GM21786 (cell line): ENCODE results near the gene CDC42EP4.
"Not testable (repeated sequence)": the region's sequence is repeated elsewhere in the genome, so short reads cannot be mapped to it uniquely, and the experiment has no call there.

Experiments
- ATAC-seq: cut with Tn5 transposase; IDR thresholded peaks from one replicate; pipeline ENCODE4 v1.9.1; 2021; ENCODE audit not compliant: unreplicated experiment

The CDC42EP4 gene

DNA sequence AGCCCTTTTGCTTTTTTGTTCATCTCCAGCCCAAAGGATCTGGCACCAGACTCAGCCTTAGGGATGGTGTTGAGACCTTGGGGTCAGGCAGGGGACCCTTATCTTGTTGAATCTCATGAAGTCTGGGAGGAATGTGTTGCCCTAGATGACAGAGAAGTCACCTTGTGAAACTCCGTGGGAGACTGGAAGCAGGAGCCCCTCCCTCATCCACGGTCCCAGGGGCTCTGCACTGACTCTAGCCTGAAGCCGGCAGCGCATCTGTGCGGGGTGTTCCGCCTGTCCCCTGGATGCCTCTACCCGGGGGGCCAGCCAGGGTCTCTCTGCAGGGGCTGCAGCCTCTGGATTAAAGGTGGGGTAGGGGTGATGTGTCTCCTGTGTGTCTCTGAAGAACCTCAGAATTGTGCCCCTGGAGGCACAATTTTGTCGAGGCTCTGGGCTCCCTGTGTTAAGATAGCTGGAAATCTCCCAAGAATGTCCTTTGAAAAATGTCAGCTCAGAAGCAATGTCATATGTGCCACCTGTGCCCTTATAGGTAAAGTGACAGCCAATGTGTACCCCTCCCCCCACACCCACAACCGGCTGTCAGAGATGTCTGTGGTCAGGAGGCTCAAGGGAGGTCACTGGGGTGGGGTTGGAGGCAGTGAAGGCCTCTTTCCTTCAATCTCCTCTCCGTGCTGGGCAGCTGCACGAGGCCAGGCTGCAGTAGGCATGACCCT, 32.1 kb upstream of the CDC42EP4 start:
- ATAC-seq, result no peak

DNA sequence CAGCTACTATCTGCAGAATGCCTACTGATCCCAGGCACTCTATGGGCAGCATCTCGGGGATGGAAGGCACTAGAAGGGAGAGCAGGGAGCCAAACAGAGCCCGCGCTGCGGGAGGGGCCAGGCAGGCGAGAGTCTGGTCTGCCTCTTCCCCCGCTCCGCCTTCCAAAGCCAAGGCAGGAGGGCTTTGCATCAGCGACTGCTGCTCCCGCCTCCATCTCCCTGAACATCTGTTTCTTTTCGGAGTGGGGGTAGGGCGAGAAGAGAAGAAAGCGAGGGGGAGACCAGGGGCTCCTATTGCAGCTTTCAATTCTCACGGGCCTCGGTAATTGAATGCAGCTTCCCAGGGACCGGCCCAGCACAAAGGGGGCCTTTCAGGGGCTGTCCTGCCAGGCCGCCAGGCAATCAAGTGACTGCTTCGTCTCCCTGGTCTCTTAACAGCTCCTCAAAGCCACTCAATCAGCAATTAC, 31.4 kb upstream of the CDC42EP4 start:
- no peak for ATAC-seq

DNA sequence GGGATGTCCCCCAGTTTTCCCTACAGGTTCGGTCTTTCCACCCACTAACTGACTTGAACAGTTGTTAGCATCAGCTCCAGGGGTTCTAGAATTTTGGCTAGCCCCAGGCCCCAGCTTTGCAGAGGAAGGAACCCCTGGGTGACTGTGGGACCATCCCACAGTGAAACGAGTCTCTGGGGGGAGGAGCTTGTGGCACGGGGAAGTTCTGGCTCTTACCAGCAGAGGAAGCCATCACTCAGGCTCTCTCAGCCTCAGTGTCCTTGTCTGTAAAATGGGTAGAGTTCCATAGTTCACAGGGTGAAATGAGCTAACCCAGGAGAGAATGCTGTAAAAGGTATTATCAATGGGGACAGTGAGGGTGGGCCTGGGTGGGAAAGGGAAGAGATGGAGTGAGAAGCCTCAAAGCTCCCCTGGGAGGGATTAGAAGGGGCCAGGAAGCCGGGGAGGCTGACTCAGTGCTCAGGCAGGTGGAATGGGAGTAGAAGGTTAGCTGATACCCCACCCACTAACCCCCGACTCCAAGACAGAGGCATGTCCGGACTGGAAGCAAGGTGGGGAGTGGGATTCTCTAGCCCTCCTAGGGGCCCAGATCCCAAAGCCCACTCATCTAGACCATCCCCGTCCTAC, 30.9 kb upstream of the CDC42EP4 start:
- ATAC-seq, result no peak

DNA sequence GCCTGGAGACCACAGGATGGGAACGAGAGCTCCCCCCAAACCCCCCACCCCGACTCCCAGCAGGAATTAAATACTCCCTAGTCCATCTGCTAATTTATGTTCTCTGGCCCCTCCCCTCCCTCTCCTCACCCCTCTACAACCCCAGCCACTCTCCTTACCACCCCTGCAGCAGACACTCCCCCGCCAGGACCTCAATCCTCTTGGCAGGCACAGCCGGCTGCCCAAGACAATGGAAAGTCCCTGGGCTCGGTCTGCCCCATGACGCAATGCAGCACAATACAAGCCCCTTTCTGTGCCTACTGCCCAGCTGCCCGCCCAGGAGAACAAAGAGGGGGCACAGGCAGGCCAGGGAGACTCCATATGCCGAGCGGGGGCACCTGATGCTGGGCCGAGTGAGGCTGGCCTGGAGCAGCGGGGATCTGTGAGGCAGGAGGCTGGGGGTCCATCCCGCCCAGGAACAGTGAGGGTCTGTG, 30.3 kb upstream of the CDC42EP4 start:
- no peak for ATAC-seq

DNA sequence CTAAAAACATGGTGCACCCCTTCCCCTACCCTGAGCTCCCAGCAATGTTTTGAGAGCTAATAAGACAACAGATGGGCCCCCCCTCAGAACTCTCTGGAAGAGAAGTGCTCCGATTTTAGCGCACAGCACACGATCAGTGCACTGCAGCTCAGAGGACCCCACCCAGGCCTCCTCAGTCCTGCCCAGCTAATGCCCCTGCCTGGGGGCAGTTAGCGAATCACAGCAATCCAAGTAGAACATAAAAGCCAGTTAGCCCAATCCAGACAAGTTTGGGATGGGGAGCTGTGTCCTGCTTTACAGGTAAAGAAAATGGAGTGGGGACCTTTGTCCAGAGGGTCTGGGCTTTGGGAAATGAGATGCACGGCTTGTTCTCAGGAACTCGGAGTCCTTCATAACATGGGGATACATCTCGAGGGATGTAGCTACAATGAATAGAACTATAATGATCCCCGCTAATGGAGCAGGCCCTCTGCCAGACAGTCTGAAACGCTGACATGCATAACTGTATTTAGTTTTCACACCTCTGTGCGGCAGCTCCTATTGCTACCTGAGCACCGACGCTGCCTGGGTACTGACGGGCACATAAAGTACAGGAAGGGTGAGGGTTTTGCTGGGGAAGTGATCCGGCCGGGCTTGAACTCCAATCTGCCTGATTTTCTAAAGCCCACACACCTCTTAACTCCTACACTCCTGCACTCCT, 29.7 kb upstream of the CDC42EP4 start:
- no peak for ATAC-seq

DNA sequence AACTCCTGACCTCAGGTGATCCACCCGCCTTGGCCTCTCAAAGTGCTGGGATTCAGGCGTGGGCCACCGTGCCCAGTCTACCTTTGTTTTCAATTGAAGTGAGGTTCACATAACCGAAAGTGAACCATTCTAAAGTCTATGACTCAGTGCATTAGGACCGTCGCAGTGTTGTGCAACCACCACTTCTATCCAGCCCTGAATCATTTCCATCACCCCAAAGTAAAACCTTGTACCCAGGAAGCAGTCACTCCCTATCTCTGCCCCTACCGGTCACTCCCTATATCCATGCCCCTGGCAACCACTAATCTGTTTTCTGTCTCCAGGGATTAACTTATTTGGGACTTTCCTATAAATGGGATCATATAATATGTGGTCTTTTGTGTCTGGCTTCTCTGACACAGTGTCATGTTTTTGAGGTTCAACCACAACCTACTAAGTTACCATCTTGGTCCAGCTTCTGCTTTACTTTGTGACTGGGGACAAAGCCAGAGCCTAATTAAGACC, 28.3 kb upstream of the CDC42EP4 start:
- ATAC-seq, result peak; percentile 50

DNA sequence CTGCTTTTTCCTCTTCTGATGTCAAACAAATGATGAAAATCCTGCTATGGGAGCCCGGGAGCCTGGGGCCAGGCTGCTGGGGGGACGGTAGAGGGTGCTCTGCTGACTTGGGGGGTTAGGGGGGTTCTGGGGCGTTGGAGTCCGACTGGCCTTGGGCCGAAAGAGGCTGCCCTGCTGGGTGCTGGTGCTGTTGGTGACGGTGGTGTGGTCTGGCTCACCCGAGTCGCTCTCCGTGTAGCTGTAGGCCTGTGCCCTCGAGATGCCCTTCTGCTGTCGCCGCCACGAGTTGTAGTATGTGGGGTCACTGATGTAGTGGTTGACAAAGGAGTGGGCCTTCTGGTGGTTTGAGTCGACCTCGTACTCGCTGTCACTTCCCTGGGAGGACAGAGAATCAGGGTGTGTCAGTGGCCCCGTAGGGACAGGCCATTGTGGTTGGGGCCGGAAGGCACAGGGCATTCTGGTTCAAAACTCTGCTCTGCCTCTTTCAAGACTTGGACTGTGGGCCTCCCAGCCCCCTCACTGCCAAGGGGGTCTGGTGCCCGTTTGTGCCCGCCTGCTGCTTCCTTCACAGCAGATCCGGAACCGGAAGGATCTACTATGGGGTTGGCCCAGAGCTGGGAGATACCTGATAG, 26.9 kb upstream of the CDC42EP4 start:
- ATAC-seq, result no peak

DNA sequence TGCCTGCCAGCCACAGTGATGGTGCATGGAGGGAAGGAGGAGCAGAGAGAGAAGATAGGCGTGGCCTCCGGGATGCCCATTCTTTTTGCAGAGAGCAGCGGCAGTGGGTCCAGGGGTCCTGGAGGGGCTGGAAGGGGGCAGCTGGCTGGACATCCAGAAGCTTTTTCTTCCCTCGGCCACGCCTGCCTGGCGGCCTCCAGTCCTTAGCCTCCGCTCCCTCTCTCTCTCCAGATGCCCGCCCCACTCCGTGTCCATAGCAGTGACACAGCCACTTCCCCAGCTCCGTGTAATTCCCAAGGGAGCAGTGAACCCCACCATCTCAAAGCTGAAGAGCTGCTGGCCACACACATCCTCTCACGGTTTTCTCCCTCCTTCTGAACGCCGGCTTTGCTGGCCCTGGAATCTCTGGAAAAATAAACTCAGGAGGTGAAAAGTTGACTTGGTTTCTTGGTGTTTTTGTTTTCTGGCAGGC, 26.3 kb upstream of the CDC42EP4 start:
- no peak for ATAC-seq

DNA sequence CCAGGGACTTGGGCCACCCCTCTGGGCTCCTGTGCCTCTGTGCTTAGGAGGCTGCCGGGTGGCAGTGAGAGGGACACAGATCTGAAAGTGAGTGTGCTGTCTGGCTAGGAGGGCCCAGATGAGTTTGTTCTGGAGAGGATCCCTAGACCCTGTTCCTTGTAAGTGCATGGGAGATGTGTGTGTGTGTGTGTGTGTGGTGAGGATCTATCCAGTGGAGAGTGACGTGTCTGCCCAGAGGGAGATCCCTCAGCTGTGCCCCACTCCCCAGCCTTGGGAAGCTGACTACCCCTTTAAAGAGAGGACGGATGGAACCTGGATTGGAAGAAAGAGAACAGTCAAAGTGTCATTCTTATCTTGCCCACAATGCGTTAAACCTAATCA, 25.5 kb upstream of the CDC42EP4 start:
- no peak for ATAC-seq

DNA sequence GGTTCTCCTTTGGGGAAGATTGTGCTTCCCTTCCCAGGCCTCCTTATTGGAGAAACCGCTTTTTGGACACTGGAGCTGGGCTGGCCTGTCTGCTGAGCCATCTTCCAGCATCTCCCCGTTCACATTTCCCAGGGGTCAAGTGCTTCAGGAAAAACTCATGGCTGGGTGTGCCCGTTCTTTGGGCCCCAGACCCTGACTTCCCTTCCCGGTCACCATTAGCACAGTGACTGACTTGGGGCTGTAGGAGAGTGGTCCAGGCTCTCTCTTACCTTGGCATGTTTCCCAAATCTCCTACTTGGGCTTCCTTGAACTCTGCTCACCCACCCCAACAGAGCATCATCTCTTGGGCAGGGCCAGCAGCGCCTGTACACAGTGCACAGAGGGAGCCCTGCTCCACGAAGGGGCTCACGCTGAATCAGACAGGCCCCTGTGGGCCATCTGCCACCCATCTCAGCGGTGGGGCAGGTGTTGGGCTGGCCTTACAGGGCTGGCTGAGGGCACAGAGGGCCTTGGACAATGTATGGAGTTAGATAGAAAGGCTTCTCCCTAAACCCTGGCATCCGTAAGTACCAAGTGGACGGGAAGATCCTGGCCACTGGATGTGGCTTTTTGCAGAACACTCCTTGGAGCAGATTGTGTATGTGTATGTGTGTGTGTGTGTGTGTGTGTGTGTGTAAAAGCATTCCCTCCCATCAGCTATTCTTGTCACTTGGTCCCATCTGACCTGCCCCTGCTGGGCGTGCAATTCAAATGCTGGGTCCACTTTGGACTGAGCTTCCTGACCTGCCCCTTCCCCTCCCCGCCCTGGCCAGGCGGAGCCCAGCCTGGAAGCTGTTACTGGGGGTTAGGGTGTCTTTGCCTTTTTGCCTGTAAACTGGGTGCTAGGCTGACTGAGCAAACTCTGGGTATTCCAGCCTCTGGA, 24.9 kb upstream of the CDC42EP4 start:
- no peak for ATAC-seq

DNA sequence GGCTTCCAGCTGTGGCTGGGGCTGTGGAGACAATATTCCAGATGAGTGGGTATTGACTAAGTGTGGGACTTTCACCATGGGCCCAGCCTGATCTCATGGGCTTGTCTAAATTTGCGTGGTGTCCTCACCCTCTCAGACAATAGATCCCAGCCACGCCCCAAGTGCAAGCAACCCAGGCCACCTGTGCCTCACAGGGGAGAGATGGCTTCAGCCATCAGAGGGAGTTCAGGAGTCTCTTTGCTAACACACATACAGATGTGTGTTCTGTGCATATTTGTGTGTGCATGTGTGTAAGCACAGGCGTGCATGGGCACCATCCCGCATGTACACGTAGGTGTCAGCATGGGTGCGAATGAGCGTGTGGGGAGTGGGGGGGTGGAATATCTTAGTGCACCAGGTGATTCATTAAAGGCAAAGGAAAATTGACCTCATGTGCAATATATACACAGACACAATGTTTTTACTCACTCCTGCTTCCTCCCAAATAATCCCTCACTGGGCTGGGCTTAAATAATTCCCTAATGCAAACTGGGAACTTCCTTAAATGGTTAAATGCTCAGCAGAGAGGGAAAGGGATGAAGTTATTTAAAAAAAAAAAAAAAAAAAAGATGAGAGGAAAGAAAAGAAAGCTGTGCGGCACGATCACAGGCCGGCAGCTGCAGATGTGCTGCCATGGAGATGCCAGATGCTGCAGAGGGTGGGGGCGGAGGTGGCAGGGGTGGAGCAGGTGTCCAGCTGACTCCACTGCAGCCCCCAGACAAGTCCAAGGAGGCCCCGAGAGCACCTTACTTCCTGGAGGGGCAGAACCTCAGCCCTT, 24.0 kb upstream of the CDC42EP4 start:
- ATAC-seq, result no peak

DNA sequence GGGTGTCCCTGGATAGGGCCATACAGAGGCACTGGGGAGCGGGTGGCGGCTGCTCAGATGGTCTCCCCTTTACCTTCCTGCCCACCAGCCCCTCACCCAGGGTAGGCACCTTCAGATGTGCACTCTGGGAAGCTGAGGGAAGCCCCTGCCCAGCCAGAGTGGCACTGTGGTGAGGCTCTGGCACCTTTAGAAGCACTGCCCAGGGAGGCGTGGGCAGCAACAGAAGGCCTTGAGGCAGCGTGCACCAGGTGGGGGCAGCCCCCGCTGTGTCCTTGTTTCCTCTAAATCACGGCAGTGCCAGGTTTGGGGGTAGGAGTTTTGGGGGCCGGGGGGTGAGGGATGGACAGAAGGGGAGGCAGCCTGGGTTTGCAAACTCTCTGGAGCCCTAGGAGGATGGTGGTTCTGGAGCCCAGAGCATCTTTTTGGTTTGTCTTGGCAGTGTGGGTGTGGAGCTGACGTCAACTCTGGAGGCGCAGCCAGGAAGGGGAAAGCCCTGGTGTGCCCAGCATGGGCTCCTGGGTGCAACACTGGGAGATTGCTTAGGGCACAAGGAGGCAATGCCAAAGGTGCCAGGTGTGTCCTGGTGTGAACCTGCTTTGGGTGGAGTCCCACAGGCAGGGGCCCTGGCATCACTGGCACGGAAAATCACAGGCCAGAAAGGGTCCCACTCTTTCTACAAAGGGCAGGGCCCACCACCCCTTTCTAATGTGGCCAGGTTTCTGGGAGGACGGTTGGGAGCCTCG, 23.1 kb upstream of the CDC42EP4 start:
- ATAC-seq, result no peak

DNA sequence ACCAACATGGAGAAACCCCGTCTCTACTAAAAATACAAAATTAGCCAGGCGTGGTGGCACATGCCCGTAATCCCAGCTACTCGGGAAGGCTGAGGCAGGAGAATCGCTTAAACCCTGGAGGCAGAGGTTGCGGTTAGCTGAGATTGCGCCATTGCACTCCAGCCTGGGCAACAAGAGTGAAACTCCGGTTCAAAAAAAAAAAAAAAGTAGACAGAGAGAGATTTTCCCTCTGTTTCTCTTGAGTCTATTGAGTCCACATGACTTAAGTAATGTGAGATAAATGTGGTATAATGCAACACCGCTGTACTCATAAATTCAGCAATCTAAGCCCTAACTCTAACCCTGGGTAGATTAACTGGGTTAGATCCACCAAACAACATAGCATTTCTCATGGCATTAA, 21.6 kb upstream of the CDC42EP4 start:
- ATAC-seq, result not testable (repeated sequence)

DNA sequence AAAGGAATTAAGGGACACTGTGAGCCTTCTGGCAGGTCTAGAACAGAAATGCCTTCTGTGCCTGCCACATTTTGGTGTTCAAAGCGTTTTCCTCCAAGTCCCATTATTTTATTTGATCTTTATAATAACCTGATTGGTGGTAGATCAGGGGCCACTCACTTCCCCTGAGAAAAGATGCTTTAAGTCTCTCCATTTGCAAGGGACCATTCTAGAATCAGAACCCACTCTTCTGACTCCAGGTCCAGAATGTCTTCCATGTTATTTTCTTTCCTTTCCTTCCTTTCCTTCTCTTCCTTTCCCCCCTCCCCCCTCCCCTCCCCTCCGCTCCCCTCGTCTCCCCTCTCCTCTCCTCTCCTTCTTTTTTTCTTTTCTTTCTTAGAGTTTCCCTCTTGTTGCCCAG, 19.3 kb upstream of the CDC42EP4 start:
- ATAC-seq, result no peak

DNA sequence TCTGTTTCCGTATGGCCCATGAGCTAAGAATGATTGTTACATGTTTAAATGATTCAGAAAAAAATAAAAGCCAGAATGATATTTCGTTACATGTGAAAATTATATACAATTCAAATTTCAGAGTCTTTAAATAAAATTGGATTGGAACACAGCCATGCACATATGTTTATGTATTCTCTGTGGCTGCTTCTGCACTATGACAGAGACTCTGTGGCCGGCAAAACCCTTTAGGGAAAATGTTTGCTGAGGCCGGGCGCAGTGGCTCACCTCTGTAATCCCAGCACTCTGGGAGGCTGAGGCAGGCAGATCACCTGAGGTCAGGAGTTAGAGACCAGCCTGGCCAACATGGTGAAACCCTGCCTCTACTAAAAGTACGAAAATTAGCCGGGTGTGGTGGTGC, 15.9 kb upstream of the CDC42EP4 start:
- ATAC-seq, result no peak

DNA sequence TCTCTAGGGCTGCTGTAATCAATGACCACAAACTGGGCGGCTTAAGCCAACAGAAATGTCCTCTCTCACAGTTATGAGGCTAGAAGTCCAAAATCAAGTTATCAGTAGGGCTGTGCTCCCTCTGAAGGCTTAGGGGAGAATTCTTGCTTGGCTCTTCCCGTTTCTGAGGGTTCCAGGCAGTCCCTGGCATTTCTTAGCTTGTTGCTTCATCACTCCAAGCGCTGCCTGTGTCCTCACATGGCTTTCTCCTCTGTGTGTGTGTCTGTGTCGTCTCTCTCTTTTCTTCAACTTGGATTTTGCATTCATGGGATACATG, 13.7 kb upstream of the CDC42EP4 start:
- no peak for ATAC-seq

DNA sequence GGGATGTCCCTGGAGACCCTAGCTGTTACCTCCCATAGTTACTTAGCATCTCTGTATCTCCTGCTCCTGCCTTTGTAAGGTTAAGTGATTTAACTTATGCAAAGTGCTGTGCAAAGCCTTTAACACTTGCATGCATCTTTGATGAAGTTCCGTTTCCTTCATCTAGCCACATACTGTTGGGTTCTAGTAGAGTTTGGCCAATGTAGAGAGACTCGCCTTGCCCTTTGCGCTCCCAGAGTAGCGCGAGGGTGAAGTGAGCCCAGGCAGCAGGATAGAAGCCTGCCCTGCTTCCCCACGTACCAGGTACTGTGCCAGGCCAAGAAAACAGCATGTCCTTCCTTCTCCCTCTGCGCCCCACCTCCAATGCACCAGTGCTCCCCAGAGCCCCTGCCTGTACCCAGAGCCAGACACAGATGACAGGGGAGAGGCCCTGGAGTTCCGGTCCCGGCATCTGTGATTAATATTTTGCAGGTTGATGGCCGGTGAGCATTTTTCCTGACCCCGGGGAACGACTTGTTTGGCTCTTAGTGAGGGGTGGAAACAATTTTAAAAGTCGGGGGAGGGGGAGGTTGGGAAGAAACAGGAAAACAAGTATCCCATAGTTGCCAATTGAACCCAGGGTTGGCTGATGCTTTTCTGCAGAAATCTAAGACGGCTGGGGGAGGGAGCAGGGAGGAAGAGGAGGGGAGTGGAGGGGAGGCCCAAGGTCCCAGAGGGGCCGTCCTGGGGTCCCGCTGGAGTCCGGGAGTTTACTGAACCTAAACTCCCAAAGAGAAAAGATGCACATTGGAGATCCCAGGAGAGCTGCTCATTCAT, 13.1 kb upstream of the CDC42EP4 start:
- no peak for ATAC-seq

DNA sequence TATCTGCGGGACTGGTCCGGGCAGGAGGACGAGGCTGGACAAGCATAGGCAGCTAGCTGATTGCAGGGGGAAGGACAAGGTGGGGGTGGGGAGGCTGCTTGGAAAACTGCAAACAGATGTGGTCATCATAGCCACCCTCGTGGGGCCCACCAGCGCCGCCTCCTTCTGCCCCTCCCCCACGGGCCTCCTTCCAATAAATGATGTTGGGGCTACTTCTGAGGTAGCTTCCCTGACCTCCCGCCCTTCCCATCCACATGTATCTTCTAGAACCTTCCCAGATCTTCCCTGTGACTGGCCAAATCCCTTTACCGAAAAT, 12.3 kb upstream of the CDC42EP4 start:
- ATAC-seq, result no peak
